ENCODE results near the gene OMG.

The OMG gene

DNA sequence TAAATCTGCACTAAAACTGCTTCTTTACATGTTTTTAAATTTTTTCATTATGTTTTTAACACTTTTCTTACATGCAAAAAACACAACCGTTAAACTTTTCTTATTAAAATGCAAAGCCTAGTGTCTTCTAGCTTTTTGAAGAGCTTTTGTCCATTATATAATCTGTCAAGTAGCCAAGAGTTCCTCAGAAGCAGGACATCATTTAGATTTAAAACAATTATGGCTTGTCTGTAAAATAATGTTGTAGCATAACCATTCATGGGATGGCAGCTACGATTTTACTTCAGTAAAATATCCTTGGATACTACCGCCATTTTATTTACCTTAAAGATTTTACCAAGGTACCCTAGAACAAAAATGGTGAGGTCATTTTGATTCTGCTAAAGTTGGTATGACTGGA, 2.8 kb downstream of the OMG start:
- Histone ChIP-seq H3F3A (ENCODE audit: low read depth) (no peaks in the 10 kb centered on the region), H3K27me3 (ENCODE audit: insufficient read depth, low read length, poor library complexity, severe bottlenecking) (no peaks in the 10 kb centered on the region), H3K9me2 (replicated peaks; ENCODE audit: low read depth, low read length) (no peaks in the 10 kb centered on the region), H3K4me3 (ENCODE audit: low read length, poor library complexity, severe bottlenecking) (no peak overlapping the region), H3K9me3 (ENCODE audit: insufficient read depth, low read depth, low read length) (no peaks in the 10 kb centered on the region), H4K20me1 (ENCODE audit: insufficient read depth, low read length, poor library complexity, severe bottlenecking) (no peaks in the 10 kb centered on the region), H3K36me3 (ENCODE audit: insufficient read depth, low read length) (no peaks in the 10 kb centered on the region), H3K4me1 (ENCODE audit: insufficient read depth, low read length, poor library complexity, severe bottlenecking) (peaks cover 11% of the 10 kb centered on the region), H2AFZ (ENCODE audit: low read length) (no peak overlapping the region), H3K79me2 (ENCODE audit: insufficient read depth, low read length) (no peaks in the 10 kb centered on the region), H3K4me2 (ENCODE audit: low read depth, low read length, poor library complexity, severe bottlenecking) (no peak overlapping the region), H3K9ac (ENCODE audit: low read depth, low read length, poor library complexity, severe bottlenecking) (no peak overlapping the region)
- TF ChIP-seq, protein P1, sequence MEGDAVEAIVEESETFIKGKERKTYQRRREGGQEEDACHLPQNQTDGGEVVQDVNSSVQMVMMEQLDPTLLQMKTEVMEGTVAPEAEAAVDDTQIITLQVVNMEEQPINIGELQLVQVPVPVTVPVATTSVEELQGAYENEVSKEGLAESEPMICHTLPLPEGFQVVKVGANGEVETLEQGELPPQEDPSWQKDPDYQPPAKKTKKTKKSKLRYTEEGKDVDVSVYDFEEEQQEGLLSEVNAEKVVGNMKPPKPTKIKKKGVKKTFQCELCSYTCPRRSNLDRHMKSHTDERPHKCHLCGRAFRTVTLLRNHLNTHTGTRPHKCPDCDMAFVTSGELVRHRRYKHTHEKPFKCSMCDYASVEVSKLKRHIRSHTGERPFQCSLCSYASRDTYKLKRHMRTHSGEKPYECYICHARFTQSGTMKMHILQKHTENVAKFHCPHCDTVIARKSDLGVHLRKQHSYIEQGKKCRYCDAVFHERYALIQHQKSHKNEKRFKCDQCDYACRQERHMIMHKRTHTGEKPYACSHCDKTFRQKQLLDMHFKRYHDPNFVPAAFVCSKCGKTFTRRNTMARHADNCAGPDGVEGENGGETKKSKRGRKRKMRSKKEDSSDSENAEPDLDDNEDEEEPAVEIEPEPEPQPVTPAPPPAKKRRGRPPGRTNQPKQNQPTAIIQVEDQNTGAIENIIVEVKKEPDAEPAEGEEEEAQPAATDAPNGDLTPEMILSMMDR (conservative IDR thresholded peaks at IDR 0.05; ENCODE audit: low read length), result no peak
- no peak for TF ChIP-seq EZH2phosphoT487 (IDR thresholded peaks at IDR 0.05; ENCODE audit: borderline replicate concordance)

DNA sequence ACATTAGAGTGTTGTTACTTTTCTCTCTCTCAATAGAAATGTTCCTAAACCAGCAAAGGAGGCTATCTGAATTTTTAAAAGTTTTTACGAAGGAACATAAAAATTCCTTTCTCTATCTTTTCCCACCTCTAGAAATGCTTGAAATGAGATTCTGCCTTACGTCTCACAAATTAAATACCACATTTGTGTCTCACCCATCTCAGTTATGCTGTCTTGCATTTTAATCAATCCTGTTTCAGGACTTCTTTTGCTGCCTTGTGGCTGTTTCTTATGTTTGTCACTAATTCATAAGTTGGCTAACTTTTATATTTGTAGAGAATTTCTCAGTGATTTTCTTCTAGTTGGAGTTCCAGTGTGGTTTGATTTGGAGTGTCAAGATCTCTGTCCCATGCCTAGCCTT, 3.5 kb downstream of the OMG start:
- Histone ChIP-seq H3K9me3 (ENCODE audit: insufficient read depth, low read depth, low read length) (no peaks in the 10 kb centered on the region), H3K4me1 (ENCODE audit: insufficient read depth, low read length, poor library complexity, severe bottlenecking) (peaks cover 11% of the 10 kb centered on the region), H3K9me2 (replicated peaks; ENCODE audit: low read depth, low read length) (no peaks in the 10 kb centered on the region), H3K79me2 (ENCODE audit: insufficient read depth, low read length) (no peaks in the 10 kb centered on the region), H3K27me3 (ENCODE audit: insufficient read depth, low read length, poor library complexity, severe bottlenecking) (no peaks in the 10 kb centered on the region), H3F3A (ENCODE audit: low read depth) (no peaks in the 10 kb centered on the region), H2AFZ (ENCODE audit: low read length) (no peak overlapping the region), H4K20me1 (ENCODE audit: insufficient read depth, low read length, poor library complexity, severe bottlenecking) (no peaks in the 10 kb centered on the region), H3K4me2 (ENCODE audit: low read depth, low read length, poor library complexity, severe bottlenecking) (no peak overlapping the region), H3K4me3 (ENCODE audit: low read length, poor library complexity, severe bottlenecking) (no peak overlapping the region), H3K36me3 (ENCODE audit: insufficient read depth, low read length) (no peaks in the 10 kb centered on the region), H3K9ac (ENCODE audit: low read depth, low read length, poor library complexity, severe bottlenecking) (no peak overlapping the region)
- no peak for TF ChIP-seq EZH2phosphoT487 (IDR thresholded peaks at IDR 0.05; ENCODE audit: borderline replicate concordance)
- TF ChIP-seq, protein P1 (conservative IDR thresholded peaks at IDR 0.05; ENCODE audit: low read length), result no peak

DNA sequence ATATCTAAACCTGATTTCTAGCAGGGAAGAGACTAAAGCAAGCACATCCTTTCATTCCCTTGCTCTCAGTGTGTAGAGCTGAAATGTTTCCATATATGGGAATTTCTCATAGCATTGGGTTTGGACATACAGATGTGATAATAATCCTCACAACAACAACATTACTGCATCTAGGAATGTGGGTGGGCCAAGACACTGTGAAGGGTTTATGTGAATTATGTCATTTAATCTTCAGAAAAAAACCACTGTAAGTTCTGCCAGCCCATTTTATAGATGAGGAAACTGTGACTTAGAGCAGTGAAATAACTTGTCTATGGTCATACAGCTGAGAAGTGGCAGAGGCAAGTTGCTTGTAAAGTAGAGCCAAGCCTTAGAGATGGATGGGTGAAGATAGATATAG, 5.2 kb downstream of the OMG start:
- Histone ChIP-seq H2AFZ (ENCODE audit: low read length) (no peak overlapping the region), H3K4me3 (ENCODE audit: low read length, poor library complexity, severe bottlenecking) (no peak overlapping the region), H3K9me3 (ENCODE audit: insufficient read depth, low read depth, low read length) (no peaks in the 10 kb centered on the region)

More for the DNA sequence above, 5.2 kb downstream of the OMG start:
- no peak overlapping the region for H3K4me2 ChIP-seq (ENCODE audit: low read depth, low read length, poor library complexity, severe bottlenecking)
- H3K27me3 ChIP-seq (ENCODE audit: insufficient read depth, low read length, poor library complexity, severe bottlenecking), result no peaks in the 10 kb centered on the region
- 0 out of 2 replicates have a peak, but pooled peaks cover 3% of the 10 kb centered on the region for H3F3A ChIP-seq (ENCODE audit: low read depth)
- H3K36me3 ChIP-seq (ENCODE audit: insufficient read depth, low read length), result no peaks in the 10 kb centered on the region
- TF ChIP-seq, protein P1 (conservative IDR thresholded peaks at IDR 0.05; ENCODE audit: low read length), result no peak
- TF ChIP-seq EZH2phosphoT487 (IDR thresholded peaks at IDR 0.05; ENCODE audit: borderline replicate concordance), result no peak
- no peaks in the 10 kb centered on the region for H3K79me2 ChIP-seq (ENCODE audit: insufficient read depth, low read length)
- peaks cover 16% of the 10 kb centered on the region for H3K4me1 ChIP-seq (ENCODE audit: insufficient read depth, low read length, poor library complexity, severe bottlenecking)
- H3K9me2 ChIP-seq (replicated peaks; ENCODE audit: low read depth, low read length), result no peaks in the 10 kb centered on the region
- no peaks in the 10 kb centered on the region for H4K20me1 ChIP-seq (ENCODE audit: insufficient read depth, low read length, poor library complexity, severe bottlenecking)
- H3K9ac ChIP-seq (ENCODE audit: low read depth, low read length, poor library complexity, severe bottlenecking), result no peak overlapping the region
